HL-60 (cell line): ENCODE measurements around the gene CFAP74.

Experiments used
- DNase-seq, 2 experiments: peaks; one replicate each; pipeline ENCODE4 v3.0.0-alpha.2; 2010 to 2020; ENCODE audit warnings: low read depth in 1 of 2, low spot score in 1 of 2
- H3K27ac ChIP-seq: fragments of 250-450 bp; sonication (Bioruptor Pico); replicated peaks from 2 replicates; pipeline ENCODE4 v1.5.1; 2020; ENCODE audit warnings: mild to moderate bottlenecking, moderate library complexity
- H3K27me3 ChIP-seq: fragments of 250-450 bp; sonication (Bioruptor Pico); 2 replicates; pipeline ENCODE4 v1.5.1; 2021; ENCODE audit warnings: mild to moderate bottlenecking, moderate library complexity; ENCODE audit not compliant: insufficient read depth, poor library complexity, severe bottlenecking
- H3K4me3 ChIP-seq: replicated peaks from 2 replicates; pipeline ENCODE4 v1.5.1; 2011; ENCODE audit warnings: mild to moderate bottlenecking, control low read depth, low read length; ENCODE audit not compliant: insufficient read depth
- GABPA ChIP-seq: IDR thresholded peaks from 2 replicates; pipeline ENCODE4 v1.6.1; 2012; ENCODE audit warnings: low read depth
- POLR2AphosphoS5 ChIP-seq: IDR thresholded peaks from 2 replicates; pipeline ENCODE4 v1.6.1; 2012; ENCODE audit warnings: low read depth
- SPI1 ChIP-seq: IDR thresholded peaks from 2 replicates; pipeline ENCODE4 v1.6.1; 2012; ENCODE audit warnings: low read depth, mild to moderate bottlenecking, borderline replicate concordance
- TF ChIP-seq, protein P1 (sequence below): IDR thresholded peaks from one replicate; pipeline ENCODE4 v1.5.1; 2011; ENCODE audit warnings: low read length, control low read depth, inconsistent platforms; ENCODE audit not compliant: insufficient read depth
- TF ChIP-seq, protein P2 (sequence below): IDR thresholded peaks from 2 replicates; pipeline ENCODE4 v1.6.1; 2012; ENCODE audit warnings: low read depth; ENCODE audit not compliant: insufficient replicate concordance

The CFAP74 gene

DNA sequence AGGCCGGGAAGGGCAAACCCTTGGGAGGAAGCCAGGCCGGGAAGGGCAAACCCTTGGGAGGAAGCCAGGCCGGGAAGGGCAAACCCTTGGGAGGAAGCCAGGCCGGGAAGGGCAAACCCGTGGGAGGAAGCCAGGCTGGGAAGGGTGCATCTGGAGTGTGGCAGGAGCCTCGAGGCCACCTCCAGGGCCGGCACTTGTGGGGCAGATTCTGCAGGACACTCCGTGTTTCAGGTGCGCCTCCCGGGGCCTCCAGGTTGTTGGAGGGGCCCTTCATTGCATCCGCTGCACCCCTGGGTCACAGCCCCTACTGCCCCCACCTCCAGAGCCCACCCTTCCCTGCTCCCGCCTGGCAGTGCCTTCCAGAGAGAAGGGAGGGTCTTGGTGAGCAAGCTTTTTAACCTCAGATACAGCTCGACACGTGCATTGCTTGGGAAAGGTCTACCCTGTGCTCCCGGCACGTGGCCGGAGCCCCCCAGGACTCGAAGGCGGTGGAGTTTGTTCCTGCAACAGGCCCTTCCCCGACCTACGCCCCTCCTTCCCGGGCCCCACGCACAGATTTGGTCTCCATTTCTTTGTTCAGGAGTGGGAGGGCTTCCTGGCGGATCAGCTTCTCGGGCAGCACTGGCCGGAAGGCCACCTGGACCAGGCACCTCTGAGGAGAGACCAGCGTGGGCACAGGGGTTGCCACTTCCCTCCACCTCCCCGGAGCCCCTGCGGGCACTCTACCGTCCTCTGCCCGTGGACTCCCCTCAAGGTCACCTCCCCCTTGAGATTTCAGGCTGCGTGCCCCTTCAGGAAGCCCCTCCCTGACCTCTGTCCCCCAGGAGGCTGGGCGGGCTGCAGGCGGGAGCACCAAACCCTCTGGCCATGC, 75.1 kb downstream of the CFAP74 start:
- H3K27ac ChIP-seq = no peak overlapping the region
- no peak for DNase-seq
- H3K4me3 ChIP-seq = no peak overlapping the region
- TF ChIP-seq, protein P1, sequence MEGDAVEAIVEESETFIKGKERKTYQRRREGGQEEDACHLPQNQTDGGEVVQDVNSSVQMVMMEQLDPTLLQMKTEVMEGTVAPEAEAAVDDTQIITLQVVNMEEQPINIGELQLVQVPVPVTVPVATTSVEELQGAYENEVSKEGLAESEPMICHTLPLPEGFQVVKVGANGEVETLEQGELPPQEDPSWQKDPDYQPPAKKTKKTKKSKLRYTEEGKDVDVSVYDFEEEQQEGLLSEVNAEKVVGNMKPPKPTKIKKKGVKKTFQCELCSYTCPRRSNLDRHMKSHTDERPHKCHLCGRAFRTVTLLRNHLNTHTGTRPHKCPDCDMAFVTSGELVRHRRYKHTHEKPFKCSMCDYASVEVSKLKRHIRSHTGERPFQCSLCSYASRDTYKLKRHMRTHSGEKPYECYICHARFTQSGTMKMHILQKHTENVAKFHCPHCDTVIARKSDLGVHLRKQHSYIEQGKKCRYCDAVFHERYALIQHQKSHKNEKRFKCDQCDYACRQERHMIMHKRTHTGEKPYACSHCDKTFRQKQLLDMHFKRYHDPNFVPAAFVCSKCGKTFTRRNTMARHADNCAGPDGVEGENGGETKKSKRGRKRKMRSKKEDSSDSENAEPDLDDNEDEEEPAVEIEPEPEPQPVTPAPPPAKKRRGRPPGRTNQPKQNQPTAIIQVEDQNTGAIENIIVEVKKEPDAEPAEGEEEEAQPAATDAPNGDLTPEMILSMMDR = no peak
- TF ChIP-seq, protein P2, sequence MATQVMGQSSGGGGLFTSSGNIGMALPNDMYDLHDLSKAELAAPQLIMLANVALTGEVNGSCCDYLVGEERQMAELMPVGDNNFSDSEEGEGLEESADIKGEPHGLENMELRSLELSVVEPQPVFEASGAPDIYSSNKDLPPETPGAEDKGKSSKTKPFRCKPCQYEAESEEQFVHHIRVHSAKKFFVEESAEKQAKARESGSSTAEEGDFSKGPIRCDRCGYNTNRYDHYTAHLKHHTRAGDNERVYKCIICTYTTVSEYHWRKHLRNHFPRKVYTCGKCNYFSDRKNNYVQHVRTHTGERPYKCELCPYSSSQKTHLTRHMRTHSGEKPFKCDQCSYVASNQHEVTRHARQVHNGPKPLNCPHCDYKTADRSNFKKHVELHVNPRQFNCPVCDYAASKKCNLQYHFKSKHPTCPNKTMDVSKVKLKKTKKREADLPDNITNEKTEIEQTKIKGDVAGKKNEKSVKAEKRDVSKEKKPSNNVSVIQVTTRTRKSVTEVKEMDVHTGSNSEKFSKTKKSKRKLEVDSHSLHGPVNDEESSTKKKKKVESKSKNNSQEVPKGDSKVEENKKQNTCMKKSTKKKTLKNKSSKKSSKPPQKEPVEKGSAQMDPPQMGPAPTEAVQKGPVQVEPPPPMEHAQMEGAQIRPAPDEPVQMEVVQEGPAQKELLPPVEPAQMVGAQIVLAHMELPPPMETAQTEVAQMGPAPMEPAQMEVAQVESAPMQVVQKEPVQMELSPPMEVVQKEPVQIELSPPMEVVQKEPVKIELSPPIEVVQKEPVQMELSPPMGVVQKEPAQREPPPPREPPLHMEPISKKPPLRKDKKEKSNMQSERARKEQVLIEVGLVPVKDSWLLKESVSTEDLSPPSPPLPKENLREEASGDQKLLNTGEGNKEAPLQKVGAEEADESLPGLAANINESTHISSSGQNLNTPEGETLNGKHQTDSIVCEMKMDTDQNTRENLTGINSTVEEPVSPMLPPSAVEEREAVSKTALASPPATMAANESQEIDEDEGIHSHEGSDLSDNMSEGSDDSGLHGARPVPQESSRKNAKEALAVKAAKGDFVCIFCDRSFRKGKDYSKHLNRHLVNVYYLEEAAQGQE = no peak
- TF ChIP-seq POLR2AphosphoS5 (no peak), GABPA (no peak), SPI1 (no peak)
- peaks cover 7% of the 10 kb centered on the region for H3K27me3 ChIP-seq

DNA sequence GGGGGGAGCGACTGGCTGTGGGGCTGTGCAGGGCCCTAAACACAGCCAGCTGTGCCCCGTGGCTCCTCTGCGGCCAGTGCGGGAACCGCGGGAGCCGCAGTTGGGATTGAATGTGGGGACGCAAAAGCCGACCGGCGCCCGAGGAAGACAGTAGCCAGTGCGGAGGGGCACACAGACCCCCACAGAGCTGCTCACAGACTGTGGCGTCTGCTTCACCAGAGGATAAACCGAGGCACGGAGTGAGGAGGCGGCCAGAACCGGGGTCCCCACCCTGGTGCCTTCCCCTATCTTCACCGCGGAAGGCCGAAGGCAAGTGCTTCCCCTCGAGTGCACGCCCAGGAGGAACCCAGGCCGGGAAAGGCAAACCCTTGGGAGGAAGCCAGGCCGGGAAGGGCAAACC, 75.8 kb downstream of the CFAP74 start:
- H3K27me3 ChIP-seq = peaks cover 7% of the 10 kb centered on the region
- no peak overlapping the region for H3K4me3 ChIP-seq
- H3K27ac ChIP-seq = no peak overlapping the region
- DNase-seq = no peak
- TF ChIP-seq GABPA = no peak
- no peak for TF ChIP-seq SPI1
- TF ChIP-seq, protein P1 = no peak
- no peak for TF ChIP-seq POLR2AphosphoS5
- TF ChIP-seq, protein P2 = no peak

DNA sequence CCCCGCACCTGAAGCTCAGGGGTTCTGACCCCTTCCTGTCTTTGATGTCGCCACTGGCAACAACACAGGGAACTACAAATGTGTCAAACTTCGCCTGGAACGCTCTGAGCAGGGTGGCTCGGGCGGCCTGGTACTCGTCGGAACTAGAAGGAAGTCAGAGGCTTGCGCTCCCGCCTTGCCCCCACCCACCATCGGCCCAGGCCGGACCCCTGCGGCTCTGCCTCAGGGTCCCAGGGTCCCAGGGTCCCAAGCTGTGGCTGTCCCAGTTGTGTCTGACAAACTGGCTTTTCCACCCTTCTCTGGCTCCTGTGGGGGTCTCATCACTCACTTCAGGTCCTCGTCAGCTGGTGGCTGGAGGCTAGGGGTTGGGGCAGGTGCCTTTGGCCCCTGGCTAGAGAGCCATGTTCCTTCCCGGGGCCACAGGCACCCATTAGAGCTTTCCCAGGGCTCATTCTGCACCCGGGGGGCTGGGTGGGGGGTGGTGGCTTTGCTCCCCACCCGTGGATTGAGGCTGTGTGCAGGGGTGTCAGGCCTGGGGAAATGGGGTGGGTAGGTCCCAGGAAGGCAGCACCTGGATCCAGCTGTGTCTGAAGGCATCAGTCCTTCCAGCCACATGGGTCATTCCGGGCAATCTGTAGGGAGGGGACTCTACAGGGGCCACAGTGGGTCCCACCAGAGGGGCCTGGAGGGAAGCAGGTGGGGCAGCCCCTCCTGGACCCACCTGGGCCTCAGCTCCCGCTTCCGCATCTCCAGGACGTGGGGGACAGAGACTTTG, 76.5 kb downstream of the CFAP74 start:
- Histone ChIP-seq H3K27me3 (peaks cover 7% of the 10 kb centered on the region), H3K27ac (no peak overlapping the region), H3K4me3 (no peak overlapping the region)
- no peak for DNase-seq
- no peak for TF ChIP-seq GABPA
- TF ChIP-seq, protein P1 = no peak
- no peak for TF ChIP-seq SPI1
- TF ChIP-seq POLR2AphosphoS5 = no peak
- TF ChIP-seq, protein P2 = no peak
